SK-N-SH (cell line): ENCODE measurements around the gene FKBP8.

Experiments used
- EZH2phosphoT487 ChIP-seq: fragments of 200-600 bp; sonication (generic); IDR thresholded peaks from 2 replicates; pipeline ENCODE4 v1.6.1; 2017; ENCODE audit warnings: low read depth, mixed run types, mild to moderate bottlenecking, antibody characterized with exemption, moderate library complexity, borderline replicate concordance
- FOSL2 ChIP-seq: IDR thresholded peaks from 2 replicates; pipeline ENCODE4 v1.4.0; 2012; ENCODE audit warnings: low read depth, mild to moderate bottlenecking, moderate library complexity, borderline replicate concordance
- FOXM1 ChIP-seq: IDR thresholded peaks from 2 replicates; pipeline ENCODE4 v1.4.0; 2012; ENCODE audit warnings: low read depth, mild to moderate bottlenecking
- MXI1 ChIP-seq: IDR thresholded peaks from 2 replicates; pipeline ENCODE4 v1.6.1; 2012; ENCODE audit warnings: mild to moderate bottlenecking, low read depth, low read length, improper control_type of control experiment
- POLR2AphosphoS5 ChIP-seq: IDR thresholded peaks from 2 replicates; pipeline ENCODE4 v1.6.1; 2012; ENCODE audit warnings: low read depth, low read length
- RFX5 ChIP-seq: IDR thresholded peaks from 2 replicates; pipeline ENCODE4 v1.6.1; 2012; ENCODE audit warnings: mild to moderate bottlenecking, improper control_type of control experiment, low read length
- SMC3 ChIP-seq: IDR thresholded peaks from 2 replicates; pipeline ENCODE4 v1.6.1; 2012; ENCODE audit warnings: low read depth, low read length, improper control_type of control experiment
- TCF12 ChIP-seq: IDR thresholded peaks from 2 replicates; pipeline ENCODE4 v1.4.0; 2012
- YY1 ChIP-seq: IDR thresholded peaks from 2 replicates; pipeline ENCODE4 v1.4.0; 2012; ENCODE audit warnings: low read depth, mild to moderate bottlenecking
- TF ChIP-seq, protein P1 (sequence below): IDR thresholded peaks from 2 replicates; pipeline ENCODE4 v1.6.1; 2012; ENCODE audit warnings: mild to moderate bottlenecking, low read depth, low read length, moderate library complexity
- TF ChIP-seq, protein P2 (sequence below): fragments of 200-600 bp; sonication (generic); IDR thresholded peaks from 2 replicates; pipeline ENCODE4 v1.6.1; 2017; ENCODE audit warnings: antibody characterized with exemption, mild to moderate bottlenecking, moderate library complexity
- TF ChIP-seq, protein P3 (sequence below): IDR thresholded peaks from 2 replicates; pipeline ENCODE4 v1.4.0; 2012; ENCODE audit warnings: low read depth, borderline replicate concordance
- TF ChIP-seq, protein P4 (sequence below): fragments of 150-350 bp; IDR thresholded peaks from 2 replicates; pipeline ENCODE4 v1.6.1; 2016; ENCODE audit warnings: mild to moderate bottlenecking, low read depth, low read length
- TF ChIP-seq, protein P5 (sequence below): IDR thresholded peaks from 2 replicates; pipeline ENCODE4 v1.4.0; 2012; ENCODE audit warnings: low read depth

DNA sequence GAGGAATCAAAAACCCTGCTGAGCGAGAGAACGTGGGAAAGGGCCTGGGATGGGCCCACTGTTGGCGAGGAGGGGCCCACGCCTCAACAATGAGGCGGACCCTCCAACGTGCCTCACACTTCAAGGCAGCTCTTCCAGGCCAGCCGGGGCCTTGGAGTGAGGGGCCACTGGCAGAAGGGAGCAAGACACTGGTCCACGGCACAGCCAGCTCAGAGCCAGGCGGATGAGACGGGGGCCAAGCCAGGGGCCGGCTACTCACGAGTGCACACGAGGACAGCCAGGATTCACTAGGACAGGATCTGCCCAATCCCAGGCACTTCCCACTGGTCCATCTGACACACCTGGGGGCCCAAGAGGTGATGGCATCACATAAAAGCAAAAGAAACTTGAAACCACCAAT lies 42.0 kb downstream of the FKBP8 start:
- TF ChIP-seq, protein P1, sequence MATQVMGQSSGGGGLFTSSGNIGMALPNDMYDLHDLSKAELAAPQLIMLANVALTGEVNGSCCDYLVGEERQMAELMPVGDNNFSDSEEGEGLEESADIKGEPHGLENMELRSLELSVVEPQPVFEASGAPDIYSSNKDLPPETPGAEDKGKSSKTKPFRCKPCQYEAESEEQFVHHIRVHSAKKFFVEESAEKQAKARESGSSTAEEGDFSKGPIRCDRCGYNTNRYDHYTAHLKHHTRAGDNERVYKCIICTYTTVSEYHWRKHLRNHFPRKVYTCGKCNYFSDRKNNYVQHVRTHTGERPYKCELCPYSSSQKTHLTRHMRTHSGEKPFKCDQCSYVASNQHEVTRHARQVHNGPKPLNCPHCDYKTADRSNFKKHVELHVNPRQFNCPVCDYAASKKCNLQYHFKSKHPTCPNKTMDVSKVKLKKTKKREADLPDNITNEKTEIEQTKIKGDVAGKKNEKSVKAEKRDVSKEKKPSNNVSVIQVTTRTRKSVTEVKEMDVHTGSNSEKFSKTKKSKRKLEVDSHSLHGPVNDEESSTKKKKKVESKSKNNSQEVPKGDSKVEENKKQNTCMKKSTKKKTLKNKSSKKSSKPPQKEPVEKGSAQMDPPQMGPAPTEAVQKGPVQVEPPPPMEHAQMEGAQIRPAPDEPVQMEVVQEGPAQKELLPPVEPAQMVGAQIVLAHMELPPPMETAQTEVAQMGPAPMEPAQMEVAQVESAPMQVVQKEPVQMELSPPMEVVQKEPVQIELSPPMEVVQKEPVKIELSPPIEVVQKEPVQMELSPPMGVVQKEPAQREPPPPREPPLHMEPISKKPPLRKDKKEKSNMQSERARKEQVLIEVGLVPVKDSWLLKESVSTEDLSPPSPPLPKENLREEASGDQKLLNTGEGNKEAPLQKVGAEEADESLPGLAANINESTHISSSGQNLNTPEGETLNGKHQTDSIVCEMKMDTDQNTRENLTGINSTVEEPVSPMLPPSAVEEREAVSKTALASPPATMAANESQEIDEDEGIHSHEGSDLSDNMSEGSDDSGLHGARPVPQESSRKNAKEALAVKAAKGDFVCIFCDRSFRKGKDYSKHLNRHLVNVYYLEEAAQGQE = no peak
- TF ChIP-seq, protein P2, sequence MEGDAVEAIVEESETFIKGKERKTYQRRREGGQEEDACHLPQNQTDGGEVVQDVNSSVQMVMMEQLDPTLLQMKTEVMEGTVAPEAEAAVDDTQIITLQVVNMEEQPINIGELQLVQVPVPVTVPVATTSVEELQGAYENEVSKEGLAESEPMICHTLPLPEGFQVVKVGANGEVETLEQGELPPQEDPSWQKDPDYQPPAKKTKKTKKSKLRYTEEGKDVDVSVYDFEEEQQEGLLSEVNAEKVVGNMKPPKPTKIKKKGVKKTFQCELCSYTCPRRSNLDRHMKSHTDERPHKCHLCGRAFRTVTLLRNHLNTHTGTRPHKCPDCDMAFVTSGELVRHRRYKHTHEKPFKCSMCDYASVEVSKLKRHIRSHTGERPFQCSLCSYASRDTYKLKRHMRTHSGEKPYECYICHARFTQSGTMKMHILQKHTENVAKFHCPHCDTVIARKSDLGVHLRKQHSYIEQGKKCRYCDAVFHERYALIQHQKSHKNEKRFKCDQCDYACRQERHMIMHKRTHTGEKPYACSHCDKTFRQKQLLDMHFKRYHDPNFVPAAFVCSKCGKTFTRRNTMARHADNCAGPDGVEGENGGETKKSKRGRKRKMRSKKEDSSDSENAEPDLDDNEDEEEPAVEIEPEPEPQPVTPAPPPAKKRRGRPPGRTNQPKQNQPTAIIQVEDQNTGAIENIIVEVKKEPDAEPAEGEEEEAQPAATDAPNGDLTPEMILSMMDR = no peak
- TF ChIP-seq FOSL2 (no peak), SMC3 (no peak), TCF12 (no peak), MXI1 (no peak), POLR2AphosphoS5 (no peak), RFX5 (no peak), EZH2phosphoT487 (no peak), YY1 (no peak), FOXM1 (no peak)
- TF ChIP-seq, protein P3, sequence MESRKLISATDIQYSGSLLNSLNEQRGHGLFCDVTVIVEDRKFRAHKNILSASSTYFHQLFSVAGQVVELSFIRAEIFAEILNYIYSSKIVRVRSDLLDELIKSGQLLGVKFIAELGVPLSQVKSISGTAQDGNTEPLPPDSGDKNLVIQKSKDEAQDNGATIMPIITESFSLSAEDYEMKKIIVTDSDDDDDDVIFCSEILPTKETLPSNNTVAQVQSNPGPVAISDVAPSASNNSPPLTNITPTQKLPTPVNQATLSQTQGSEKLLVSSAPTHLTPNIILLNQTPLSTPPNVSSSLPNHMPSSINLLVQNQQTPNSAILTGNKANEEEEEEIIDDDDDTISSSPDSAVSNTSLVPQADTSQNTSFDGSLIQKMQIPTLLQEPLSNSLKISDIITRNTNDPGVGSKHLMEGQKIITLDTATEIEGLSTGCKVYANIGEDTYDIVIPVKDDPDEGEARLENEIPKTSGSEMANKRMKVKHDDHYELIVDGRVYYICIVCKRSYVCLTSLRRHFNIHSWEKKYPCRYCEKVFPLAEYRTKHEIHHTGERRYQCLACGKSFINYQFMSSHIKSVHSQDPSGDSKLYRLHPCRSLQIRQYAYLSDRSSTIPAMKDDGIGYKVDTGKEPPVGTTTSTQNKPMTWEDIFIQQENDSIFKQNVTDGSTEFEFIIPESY = no peak
- TF ChIP-seq, protein P4, sequence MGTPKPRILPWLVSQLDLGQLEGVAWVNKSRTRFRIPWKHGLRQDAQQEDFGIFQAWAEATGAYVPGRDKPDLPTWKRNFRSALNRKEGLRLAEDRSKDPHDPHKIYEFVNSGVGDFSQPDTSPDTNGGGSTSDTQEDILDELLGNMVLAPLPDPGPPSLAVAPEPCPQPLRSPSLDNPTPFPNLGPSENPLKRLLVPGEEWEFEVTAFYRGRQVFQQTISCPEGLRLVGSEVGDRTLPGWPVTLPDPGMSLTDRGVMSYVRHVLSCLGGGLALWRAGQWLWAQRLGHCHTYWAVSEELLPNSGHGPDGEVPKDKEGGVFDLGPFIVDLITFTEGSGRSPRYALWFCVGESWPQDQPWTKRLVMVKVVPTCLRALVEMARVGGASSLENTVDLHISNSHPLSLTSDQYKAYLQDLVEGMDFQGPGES = no peak
- TF ChIP-seq, protein P5, sequence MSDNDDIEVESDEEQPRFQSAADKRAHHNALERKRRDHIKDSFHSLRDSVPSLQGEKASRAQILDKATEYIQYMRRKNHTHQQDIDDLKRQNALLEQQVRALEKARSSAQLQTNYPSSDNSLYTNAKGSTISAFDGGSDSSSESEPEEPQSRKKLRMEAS = no peak
